GM18519 (cell line): ENCODE results near the gene MYORG.
A peak's percentile ranks its signal among the peaks of the same experiment; 100 is the strongest.
"Not testable (repeated sequence)": the region's sequence is repeated elsewhere in the genome, so short reads cannot be mapped to it uniquely, and the experiment has no call there.

Experiments
- ATAC-seq: cut with Tn5 transposase; IDR thresholded peaks from one replicate; pipeline ENCODE4 v1.9.1; 2021; ENCODE audit warnings: mild to moderate bottlenecking, moderate library complexity; ENCODE audit not compliant: unreplicated experiment, low FRiP score

Gene MYORG

GRCh38 chr9:34338079-34338478 lies 38.6 kb downstream of the MYORG start:
- not testable (repeated sequence) for ATAC-seq

DNA sequence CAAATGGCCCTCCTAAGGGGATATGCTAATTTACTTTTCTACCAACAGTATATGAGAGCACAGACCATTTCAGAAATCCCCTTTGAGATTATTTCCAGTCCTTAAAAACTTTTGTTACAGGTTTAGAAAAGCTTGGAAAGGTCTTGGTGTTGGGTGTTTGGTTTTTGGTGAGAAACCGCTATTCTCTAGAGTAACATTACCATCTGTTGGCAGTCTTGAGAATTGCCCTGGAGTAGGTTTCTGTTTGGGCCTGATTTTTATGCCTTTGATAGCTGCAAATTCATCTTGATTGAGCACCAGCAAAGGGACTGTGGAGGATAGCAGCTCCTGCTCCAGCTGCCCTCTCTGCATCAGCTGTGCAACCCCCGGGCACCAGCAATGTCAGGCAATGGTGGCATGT lies 39.3 kb downstream of the MYORG start:
- no peak for ATAC-seq

GRCh38 chr9:34335376-34335775 lies 41.3 kb downstream of the MYORG start:
- ATAC-seq, result no peak

GRCh38 chr9:34334916-34335315 lies 41.8 kb downstream of the MYORG start:
- no peak for ATAC-seq

GRCh38 chr9:34334337-34334824 lies 42.3 kb downstream of the MYORG start:
- no peak for ATAC-seq

DNA sequence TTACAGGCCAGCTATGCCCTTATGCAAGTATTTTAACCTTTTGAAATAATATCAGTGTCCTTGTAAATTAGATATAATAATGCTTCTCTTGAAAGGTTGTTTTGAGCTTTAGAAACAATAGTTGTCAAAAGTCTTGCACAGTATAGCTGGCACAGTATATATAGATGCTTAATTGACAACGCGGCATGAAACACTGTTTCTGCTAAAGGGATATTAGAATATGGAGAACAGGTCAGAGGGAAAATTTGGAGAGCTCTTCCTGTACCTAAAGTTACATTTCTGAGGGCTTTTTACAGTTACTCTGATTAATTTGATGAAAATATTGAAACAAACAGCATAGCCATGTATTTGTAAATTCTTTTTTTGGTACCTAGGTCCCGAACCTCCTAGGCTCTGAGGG lies 42.9 kb downstream of the MYORG start:
- ATAC-seq, result no peak

DNA sequence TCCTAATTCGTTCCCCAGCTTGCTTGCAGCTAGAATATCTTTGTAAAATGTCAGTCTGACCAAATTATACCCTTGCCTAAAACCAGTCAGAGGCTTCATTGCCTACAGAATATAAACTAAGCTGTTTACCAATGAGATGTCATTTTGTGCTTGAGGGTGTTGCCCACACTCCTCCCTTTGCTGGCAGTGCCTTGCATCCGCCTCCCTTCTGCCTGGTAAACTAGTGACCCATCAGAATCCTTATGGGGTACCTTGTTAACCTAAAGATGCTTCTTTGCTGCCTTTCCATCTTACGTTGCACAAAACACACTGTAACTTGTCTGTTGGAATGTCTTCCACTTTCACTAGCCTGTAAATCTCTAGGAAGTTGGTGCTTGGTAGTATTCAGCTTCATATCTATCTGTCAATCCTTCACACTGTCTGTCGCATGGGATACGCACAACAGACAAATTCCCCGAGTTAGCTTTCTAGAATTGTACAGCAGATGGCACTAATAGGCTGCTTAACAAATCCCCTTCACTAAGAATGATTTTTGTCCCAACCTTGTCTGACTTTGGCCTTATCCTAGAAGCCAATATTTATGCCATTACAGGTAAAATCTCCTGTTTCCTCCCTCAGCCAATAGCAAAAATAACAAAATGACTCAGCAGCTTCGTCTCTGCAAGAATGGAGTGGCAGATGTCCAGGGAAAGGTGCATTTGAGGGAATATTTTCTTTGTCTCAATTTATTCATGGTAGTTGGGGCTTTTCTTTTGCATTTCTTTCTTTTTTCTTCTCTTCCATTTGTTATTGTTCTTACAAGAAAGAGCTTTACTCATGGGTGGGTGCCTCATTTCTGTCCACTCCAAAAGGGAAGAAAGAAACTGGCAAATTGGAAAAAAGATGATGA lies 44.4 kb downstream of the MYORG start:
- no peak for ATAC-seq

- no peak for ATAC-seq
These were observed 45.5 kb downstream of the MYORG start for GRCh38 chr9:34331196-34331595.

DNA sequence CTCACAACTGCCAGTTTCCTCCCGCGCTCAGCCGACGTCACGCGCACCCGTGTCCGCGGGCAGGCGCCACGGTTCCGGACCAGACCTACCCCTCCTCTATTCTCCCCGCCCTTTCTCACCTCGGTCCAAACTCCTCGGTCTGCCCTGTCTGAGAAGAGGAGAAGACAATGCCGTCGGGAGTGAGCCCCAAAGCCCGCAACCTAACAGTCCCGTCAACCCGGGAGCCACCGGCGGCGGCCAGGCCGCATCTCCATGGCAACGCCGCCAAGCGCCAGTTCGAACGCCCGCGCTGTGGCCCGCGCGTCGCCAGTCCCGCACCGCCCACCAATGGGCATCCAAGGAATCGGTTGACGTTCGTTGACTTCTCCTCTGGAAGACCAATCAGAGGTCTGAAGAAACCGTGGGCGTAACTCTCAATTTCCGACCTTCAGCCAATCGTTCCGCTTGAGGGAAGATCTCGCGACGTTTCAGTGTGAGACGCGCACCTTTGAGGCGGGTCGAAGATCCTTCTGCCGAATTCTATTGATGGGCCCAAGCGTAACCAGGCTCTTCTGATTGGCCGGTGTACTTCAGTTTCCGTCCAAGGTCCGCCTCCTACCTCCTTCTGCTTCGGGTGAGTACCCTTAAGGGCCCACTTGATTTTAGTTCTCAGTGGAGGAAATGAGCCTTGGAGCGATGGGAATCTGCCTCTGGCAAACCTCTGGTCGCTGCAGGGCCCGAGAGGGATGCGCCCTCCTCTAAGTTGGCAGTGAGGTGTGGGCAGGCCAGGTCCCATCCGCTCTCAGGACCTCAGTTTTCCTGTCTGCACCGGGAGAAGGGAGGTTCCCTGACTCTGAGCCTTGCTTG lies 47.5 kb downstream of the MYORG start, which contains the start of the genes KIF24 and NUDT2:
Gene KIF24, minus strand, starts transcription at position 282 of the 846 bp plus-strand sequence. CDS start 17,922 bp downstream, outside the sequence.
Gene NUDT2, plus strand, starts transcription at position 583 of the 846 bp plus-strand sequence. CDS start 9,471 bp downstream, outside the sequence.
- ATAC-seq, result peak; percentile 86

DNA sequence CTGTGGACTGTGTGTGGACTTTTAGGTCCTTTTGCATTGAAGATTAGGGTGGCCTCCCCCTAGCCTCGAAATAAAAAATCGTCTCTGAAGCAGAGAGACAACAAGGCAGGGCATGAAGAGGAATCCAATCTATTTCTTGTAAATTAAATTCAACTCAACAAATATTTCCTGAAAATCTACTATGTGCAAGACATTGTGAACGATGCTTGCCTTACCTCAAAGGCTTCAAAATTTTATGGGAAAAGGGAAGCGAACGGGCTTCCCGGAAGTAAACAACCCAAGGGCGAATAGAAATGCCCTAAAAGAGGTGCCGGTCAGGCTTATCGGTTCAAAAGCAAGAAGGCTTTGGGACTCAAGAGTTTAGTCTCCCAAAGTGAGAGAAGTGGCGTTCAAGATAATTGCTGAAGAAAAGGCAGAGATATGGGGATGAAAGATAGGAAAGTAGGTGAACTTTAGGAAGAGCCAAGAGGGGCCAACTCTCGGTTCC lies 48.2 kb downstream of the MYORG start:
- ATAC-seq, result no peak

DNA sequence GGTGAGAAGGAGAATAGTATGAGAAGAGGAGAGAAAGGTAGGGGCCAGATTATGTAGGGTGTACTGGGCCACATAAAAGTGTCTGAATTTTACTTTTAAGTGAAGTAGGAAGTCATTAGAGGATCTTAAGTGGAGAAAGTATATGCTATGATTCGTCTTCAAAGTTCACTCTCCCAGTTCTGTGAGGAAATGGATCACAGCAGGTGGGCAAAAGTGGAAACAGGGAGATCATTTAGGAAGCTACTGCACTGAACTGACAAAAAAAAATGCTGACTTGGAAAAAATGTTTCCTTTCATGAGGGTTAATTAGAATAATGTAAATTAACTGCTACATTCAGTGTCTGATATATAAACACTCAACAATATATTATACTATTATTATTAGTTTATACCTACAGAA lies 50.0 kb downstream of the MYORG start:
- ATAC-seq, result no peak

DNA sequence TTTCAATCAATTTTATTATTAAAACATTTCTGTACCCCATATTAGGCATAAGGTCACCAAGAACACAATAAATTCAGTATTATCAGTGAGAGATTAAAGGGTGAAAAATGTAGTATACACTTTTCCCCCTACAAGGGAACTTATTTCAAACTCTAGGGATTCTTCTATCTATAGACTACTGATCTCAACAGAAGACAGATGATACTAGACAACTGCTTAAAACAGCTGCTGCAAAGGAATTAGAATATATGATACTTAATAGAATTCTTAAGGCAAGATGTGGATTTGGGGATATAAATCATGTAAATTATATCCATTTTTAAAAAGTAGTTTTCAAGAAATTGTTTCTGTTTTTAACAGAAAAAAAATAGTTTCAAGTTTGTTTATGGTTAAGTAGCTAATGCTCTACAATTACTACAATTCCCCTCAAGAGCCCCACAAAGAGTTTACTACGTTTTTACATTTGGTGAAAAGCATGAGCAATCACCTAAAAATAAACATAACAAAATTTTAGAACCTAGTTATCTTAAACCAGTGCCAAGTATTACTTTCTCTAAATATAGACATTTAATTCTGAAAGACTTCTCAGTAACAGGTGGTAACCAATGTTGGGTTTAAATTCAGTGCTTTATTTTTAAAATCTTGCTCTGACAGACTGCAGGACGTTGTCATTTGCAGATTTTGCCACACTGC lies 53.7 kb downstream of the MYORG start:
- ATAC-seq, result no peak

DNA sequence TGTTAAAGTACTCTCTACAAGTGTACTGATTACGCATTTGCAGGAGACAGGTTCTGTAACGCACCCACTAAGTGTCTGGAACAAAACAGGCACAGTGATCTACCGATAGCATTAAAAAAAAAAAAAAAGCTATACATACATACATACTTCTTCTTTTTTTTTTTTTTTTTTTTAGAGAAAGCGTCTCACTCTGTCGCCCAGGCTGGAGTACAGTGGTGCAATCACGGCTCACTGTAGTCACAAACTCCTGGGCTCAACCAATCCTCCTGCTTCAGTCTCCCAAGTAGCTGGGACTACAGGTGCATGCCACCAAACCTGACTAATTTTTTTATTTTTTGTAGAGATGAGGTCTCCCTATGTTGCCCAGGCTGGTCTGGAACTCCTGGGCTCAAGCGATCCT lies 55.2 kb downstream of the MYORG start:
- ATAC-seq, result no peak

GRCh38 chr9:34318163-34318790 lies 58.4 kb downstream of the MYORG start:
- no peak for ATAC-seq

DNA sequence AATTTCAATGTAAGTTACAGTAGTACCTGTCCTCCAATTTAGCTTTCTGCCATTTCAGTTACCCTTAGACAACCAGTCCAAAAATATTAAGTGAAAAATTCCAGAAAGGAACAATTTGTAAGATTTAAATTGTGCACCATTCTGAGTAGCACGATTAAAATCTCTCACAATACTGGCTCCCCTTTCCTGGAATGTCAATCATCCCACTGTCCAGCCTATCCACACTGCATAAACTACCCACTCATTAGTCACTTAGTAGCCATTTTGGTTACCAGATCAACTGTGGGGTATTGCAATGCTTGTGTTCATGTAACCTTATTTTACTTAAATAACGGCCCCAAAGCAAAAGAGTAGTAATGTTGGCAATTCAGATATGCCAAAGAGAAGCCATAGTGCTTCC lies 59.3 kb downstream of the MYORG start:
- no peak for ATAC-seq
